DMS 273 treated with DMSO at 0.1 percent for 48 hours (cell line): ENCODE data around the gene DOCK2.
"Not testable (repeated sequence)": the region's sequence is repeated elsewhere in the genome, so short reads cannot be mapped to it uniquely, and the experiment has no call there.

Source experiments
- DNase-seq: peaks from one replicate; lab custom pipeline; 2025; lab: John Stamatoyannopoulos, UW

Gene DOCK2

DNA sequence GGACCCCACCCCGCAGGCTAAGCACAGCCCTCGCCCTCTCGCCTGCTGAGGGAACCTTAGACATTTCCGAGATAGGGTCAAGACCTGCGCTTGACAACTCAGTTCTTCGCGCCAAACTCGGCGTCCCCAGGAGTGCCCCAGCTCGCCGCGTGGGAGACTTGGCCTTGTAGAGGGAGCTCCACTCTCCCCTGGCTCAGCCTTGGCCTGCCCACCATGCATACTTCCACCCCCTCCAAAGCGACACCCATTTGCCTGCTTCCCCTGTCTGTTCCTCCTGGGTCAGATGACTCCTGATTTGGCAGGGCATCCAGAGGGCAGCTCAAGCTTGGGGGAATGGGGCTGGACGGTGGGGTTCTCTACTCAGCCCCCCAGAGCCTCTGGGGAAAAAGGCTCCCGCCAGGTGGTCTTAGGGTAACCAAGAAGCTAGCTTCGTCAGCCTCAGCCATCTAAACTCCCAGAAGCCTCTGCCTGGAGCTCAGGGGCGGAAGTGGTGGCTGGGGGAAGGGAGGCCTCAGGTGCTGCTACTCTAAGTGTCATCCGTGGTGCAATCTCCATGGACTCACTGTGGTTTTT is 560 bp downstream of the DOCK2 start:
- no peak for DNase-seq

DNA sequence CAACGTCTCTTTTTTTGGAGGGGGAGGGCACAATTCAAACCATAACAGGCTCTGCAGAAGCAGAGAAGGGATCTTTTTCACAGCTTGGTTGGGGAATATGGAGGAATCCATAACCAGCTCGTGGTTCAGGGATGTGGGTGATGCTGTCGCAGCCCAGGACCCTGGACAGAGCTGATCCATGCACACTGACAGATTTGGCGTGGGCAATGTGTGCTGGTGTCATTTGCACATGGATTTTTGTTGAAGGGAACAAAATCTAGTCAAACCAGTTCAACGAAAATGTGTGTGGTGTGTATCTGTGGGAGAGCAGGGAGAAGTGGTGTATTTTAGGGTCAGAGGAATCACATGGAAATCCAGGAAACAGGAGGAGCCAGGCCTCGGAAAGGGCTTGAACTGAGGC is 4.2 kb downstream of the DOCK2 start:
- no peak for DNase-seq

DNA sequence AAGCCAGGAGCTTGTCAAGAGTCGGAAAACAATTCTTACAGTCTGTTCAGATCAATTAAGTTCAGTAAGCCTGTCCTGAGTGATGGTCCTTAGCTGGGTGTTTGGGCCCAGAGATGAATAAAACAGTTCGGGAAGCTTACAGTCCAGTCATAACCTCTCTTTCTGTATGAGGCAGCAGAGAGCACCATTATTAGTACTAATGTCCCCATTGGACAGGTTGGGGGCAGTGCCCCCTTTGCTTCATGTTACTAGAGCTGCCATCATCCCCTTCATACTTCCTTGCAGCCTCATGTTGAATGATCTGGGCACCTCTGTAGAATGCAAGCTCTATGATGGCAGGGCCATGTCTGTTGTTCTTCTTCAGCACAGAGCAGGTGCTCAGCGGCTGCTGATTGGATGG is 9.8 kb downstream of the DOCK2 start:
- DNase-seq: no peak

DNA sequence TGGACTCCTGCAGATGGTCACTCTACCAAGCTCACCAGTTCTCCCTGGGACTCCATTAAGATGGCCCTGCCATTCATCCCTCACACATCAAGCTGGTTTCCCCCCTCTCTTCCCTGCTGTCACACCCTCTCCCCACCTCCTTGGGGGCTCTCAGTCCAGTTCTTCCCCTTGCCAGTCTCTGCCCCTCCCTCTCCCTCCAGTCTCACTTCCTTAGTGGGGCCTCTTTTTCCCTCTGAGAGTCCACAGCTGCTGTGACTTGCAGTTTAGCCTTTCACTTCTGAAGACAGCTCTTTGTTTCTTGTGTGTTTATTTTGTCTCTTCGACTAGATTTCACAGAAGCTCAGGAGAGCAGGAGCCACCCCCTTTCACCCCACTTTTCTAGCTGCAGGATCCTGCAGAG is 10.5 kb downstream of the DOCK2 start:
- no peak for DNase-seq

DNA sequence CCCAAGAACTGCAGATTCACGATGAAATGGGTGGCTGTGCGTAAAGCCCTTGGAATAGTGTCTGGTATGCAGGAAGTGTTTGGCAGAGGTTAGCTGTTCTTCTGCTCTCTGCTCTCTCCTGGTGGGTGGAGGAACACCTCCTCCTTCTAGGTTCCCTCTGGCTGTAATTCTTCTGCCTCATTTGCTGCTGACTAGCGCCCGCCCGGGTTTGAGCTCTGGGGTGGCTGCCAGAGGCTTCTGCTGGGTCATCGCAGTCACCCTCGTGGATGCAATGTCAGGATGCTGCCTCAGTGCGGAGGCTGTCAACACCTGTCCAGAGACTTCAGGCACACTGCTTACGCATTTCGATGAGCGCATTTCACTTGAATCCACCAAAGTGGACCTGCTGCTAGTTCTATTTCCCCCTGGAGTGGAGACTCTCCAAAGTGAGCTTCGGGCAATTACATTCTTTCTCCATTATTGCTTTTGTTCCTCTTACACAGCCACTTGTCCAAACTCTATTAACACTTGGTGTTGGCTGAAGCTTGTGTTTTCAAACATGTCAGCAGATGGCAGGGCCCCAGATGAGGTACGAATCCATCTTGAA is 11.7 kb downstream of the DOCK2 start:
- no peak for DNase-seq

DNA sequence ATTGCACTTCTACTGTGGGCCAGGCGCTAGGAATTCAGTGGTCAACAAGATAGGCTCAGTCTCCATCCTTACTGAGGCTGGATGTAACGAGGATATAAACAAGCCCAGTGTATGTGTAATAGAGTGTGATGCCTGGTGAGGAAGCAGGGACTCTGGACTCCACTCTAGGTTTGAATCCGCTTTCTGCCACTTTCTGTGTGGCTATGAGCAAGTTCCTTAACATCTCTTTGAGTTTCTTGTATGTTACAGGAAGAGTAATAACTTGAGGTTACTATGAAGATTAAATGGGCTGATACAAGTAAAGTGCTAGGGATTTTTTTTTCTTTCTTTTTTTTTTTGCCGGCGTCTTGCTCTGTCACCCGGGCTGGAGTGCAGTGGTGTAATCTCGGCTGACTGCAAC is 12.4 kb downstream of the DOCK2 start:
- no peak for DNase-seq

DNA sequence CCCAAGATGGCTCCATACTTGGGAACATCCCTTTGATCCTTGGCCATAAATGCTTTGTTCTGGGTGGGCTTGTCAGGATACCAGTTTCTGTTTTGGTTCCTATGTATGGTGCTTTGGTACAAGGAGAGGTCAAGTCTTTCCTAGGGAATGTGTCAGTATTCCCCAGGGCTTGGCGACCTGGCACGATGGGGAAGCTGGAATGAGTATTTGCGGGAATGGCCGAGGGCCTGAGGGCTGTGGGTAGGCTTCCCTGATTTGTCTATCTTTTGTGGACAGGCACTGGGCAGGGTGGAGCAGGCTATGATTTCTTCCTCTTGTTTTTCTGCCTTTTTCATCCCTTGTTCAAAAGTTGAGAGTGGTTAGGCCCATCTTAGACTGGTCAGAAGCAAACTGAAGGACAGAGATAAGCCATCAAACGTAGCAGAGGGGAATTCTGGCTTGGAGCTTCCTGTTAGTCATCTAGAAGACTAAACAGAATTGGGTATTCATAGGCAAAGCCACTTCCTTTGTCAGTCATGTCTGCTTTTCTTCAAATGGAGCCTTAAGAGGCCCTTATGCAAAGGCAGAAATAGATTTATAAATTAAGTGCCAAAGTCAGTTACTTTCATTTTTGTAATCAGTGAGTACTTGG is 13.7 kb downstream of the DOCK2 start:
- no peak for DNase-seq

DNA sequence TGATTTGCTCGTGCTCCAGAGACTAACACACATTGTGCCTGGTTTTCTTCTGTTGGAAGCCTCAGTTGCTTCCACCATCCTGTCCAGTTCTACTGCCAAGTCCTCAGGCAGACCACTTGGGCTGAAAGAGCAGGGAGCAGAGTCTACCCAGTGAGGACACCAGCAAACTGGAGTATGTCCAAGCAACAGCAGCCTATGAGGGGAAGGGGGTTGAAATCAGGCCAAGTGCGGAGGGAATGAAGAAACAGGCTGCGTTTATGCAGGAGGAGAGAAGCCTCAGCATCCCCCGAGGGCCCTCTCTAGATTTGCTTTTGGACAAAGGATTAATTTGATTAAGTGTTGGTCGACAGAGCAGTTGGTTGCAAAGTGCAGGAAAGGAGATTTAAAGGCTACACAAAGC is 14.5 kb downstream of the DOCK2 start:
- DNase-seq: no peak

DNA sequence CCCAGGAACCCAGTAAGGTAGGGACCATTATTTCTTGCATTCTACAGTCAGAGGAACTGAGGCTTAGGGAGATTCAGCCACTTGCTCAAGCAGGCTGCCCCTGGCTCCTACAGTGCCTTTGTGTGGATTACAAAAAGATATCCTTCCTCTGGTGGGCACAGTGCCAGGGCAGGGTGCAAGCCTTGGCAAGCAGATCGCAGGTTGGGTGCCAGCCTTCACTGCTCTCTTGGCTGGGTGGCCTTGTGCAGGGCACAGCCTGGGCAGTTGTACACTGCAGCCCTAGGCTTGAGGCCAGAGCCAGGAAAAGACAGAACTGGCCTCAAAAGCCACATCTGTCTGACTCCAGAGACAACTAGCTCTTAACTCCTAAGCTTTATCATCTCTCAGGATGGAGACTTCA is 15.0 kb downstream of the DOCK2 start:
- no peak for DNase-seq

DNA sequence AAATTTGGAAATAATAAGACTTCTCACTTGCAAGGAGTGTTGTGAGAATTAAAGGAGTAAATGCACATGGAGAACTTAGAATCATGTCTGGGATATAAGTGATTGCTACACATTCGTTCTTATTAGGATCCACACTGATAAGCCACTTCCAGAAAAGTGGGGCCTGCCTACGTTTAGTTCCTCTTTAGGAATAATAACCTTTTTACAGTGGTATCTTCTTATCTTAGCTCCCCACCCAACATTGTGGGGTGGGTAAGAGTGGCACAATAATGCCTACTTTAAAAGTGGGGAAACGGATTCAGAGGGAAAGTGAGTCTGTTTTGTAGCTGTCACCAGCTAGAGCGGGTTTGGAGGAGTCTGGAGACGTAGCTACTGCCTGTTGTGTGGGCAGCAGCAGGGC is 16.0 kb downstream of the DOCK2 start:
- DNase-seq: no peak

DNA sequence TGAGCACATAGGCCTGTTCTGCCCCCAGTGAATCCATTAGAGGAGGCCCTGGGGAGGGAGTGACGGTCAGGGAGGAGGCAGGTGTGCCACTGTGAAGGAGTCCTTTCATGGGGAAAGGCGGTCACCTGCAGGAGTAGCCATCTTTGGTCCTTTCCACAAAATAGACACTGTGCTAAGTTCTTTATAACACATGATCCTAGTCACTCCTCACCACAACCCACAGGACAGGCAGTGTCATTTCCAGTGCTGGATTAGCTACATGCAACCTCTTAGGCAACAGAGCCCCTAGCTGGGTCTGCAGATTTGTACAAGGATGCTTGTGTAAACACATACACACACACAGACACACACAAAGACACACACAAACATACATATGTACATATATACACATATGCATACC is 18.3 kb downstream of the DOCK2 start:
- no peak for DNase-seq

DNA sequence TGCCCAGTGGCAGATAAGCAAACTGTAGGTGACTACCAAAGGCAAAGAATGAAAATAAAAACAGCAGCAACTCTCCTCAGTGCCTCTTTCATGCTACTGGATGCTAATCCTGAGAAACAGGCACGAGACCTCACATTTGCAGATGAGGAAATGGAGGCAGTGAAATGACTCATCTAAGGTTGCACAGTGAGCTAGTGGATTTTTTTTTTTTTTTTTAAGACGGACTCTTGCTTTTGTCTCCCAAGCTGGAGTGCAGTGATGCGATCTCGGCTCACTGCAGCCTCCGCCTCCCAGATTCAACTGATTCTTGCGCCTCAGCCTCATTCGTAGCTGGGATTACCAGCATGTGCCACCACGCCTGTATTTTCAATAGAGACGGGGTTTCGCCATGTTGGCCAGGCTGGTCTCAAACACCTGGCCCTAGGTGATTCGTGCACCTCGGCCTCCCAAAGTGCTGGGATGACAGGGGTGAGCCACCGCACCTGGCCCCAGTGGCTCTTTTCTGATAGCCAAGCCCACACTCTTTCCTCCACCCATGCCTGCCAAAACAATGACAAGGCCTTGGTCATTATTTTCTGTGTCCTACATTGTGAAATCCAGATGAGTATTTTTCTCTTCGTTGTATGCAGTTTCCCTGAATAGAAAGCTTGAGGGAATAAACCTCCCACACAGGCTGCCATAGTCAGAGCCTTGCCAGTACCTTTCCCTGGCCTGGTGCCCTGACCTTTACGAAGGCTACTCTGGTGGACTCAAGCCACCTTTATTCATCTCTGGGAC is 19.2 kb downstream of the DOCK2 start:
- DNase-seq: no peak

DNA sequence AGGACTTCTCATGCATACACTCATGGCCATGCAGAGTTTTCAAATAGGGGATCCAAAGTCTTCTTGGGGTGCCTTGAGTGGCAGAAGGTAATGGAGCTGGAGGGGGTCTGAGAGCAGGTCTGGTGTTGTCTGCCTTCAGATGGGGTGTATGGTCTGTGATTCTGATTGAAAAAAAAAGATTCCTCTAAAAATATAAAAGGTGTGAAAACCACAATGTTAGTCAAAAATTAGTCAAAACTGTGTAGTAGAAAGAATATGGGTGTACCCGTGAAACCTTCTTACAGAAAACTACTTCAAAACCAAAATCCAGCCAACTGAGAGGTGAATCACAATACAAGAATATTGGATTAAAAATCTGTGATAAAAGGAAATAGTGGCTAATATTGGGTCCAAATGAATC is 20.1 kb downstream of the DOCK2 start:
- DNase-seq: no peak

DNA sequence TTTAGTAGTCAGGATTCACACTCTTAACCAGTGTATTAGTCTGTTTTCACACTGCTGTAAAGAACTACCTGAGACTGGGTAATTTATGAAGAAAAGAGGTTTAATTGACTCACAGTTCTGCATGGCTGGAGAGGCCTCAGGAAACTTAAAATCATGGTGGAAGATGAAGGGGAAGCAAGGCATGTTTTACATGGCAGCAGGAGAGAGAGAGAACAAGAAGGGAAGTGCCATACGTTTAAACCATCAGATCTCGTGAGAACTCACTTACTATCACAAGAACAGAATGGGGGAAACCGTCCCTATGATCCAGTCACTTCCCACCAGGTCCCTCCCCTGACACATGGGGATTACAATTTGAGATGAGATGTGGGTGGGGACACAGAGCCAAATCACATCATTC is 25.4 kb downstream of the DOCK2 start:
- DNase-seq: not testable (repeated sequence)

DNA sequence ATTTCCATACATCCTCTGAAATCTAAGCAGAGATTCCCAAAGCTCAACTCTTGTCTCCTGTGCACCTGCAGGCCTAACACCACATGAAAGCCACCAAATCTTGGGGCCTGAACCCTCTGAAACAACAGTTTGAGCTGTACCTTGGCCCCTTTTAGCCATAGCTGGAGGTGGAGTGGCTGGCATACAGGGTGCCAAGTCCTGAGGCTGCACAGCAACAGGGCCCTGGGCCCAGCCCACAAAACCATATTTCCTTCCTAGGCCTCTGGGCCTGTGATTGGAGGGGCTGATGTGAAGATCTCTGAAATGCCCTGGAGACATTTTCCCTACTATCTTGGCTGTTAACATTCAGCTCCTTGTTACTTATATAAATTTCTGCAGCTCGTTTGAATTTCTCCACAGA is 26.5 kb downstream of the DOCK2 start:
- no peak for DNase-seq

DNA sequence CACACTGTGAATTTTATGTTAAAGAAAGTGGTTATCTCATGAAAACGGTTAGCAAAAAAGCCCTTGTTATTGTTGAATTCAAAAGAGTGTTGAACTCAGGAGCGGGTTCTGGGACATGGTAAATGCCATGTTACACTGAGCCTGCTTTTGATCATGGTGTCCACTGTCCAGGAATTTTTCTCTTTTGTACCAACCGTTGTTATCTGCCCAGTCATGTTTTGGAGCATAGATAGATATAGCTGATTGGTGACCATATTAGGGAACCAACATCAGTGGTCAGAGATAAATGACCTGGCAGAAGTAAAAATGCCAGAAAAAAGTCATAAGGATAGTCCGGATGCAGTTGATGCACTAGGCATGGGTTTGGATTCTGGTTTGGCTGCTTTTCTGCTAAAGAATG is 29.3 kb downstream of the DOCK2 start:
- DNase-seq: no peak

DNA sequence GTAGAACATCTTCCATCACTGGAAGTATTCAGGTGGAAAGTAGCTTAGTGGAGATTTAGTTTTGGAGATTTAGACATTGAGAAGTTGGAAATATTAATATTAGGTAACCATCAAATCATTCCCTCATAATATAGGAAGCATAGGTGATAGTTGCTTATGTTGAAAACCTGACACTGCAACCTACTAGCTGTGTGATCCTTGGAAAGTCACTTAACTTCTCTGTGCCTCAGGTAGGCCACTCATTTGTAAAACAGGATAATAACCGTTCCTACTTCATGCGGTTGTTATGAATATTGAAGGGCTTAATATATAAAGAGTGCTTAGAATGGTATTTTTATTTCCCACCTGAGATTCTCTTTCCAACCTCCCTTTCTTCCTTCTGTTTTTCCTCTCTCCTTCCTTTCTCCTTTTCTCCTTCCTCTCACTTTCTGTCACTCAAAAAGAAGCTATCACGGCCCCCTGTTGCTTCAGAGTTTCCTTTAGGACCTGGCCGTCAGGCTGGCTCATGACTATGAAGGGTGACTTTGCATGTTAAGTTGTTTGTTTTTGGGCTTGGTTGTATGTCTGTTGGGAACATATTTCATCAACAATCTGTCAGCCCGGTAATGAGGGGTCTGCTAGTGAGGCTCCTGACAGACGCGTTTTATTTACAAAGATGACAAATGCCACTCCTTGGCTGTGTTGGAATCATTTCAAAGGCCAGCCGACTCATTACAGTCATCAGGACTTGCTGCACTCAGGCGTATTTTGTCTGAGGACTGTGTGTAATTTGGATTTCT is 31.0 kb downstream of the DOCK2 start:
- DNase-seq: peak; percentile 30

DNA sequence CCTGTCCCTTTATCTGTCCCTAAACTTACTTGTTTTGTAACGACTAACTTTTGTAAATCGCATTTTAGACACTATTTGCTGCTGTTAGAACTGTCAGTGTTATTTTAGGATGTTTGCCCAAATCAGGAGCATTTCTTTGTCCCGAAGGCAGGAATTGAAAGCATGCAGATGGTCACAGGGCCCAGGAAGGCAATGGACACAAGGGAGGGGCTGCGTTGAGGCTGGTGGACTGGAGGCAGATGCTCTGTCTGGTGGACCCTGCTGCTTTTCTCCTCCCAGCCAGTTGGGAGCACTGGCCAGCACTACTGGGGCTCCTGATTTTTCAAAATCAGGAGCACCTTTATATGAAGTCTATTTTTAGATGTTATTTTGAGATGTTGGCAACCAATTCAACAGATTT is 31.7 kb downstream of the DOCK2 start:
- peak; percentile 13 for DNase-seq

DNA sequence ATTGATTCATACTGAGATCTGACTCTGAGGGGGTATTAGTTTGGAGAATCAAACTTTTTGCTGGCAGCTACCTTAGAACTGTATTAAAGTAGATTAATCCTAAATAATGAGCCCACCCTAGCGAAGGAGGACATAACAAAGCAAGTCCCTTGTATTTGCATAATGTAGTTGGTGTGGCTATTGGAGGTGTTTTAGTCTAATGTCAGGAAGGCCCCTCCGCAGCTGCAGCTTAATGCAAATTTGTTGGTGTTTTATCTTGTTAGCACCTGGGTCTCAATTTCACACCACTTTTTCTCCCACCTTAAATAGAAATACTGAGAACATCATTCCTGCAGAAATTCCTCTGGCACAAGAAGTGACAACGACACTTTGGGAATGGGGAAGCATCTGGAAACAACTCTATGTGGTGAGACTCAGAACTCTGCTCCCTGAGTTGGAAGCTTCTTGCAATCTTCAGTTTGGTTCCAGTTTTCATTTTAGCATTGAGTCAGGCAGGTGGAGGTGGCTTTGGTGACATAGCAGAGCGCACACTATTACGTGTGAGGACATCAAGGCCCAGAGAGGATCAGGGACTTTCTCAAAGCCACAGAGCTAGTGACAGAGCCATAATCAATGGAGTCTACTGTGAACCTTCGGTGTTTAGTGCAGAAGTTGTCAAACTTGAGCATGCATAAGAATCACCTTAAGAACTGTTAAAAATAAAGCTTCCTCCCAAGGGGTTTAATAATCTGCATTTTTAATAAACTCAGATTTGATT is 33.9 kb downstream of the DOCK2 start:
- no peak for DNase-seq

DNA sequence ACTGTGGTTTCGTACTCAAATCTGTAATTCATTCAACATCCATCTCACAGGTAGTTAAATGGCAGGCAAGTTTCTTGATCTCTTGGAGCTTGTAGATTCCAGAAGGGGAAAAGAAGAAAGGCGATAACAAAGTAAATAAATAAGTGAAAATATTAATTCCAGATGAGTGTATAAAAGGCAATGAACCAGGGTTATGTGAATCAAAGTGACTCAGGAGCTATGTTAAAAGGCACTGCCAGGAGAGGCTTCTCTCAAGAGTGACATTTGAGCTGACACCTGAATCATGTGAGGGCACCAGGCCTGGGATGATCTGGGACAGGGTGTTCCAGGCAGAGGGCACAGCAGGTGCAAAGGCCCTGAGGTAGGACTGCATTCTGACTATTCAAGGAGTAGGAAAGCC is 45.0 kb downstream of the DOCK2 start:
- DNase-seq: no peak

DNA sequence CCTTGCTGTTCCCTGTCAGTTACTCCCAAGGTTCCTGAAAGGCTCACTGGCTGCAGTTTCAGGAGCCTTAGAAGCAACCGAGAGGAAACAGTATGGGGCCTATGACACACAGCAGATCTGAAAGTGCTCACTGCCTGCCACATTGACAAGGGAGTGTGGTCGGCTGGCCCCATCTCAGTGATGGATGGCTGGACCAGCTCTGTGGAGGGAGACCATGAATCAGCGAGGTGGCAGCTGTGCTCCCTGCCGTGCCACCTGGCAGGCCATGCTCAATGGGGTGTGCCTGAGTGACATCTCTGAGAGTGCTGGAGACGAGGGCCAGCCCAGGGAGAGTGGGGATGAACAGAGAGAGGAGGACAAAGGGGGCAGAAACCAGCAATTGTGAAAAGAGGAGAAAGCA is 49.1 kb downstream of the DOCK2 start:
- no peak for DNase-seq

DNA sequence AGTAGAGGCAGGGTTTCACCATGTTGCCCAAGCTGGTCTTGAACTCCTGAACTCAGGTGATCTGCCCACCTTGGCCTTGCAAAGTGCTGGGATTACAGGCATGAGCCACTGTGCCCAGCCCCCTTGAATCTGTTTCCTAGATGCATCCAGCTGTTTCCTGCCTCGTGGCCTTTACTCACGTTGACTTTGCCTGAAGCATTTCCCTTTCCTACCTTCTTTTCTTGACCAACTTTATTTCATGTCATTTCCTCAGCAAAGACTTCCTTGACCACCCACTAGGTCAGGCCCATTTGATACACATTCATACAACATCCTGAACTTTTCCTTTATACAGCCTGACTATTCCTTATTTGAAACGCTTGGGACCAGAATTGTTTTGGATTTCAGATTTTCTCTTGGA is 51.0 kb downstream of the DOCK2 start:
- DNase-seq: no peak
